Naive thymus-derived CD8-positive, alpha-beta T cell (primary cell): ENCODE data around the gene LYPD6. TPM values are rescaled to one million over a fixed set of nuclear protein-coding genes. Genes with fewer than 3 reads are reported as not detected.

Source experiments
- ATAC-seq, 2 donors: fragments of 150-1000 bp; cut with Tn5 transposase in 1 of 2; sonication (Bioruptor Pico), chemical (Tn5 transposase) in 1 of 2; 1 replicate in 1 of 2; 2 replicates in 1 of 2; pipeline ENCODE4 v1.10.0; 2021; ENCODE audit warnings: mild to moderate bottlenecking in 2 of 2, moderate library complexity in 2 of 2
- POLR2A ChIA-PET: fragments of 350-600 bp; sonication (Branson Sonifier 250); formaldehyde crosslinking; loops from one replicate; lab custom pipeline; 2021; ENCODE audit warnings: antibody characterized with exemption; lab: Charles Lee
- DNase-seq, 10 donors: peaks; one replicate each; pipeline versions ENCODE4 v3.0.0 to v3.0.0-alpha.2; 2020 to 2022
- H3K27ac Mint-ChIP-seq, 10 donors: one replicate each; pipeline ENCODE4 v1.8.0; 2020 to 2022; ENCODE audit warnings: mild to moderate bottlenecking in 10 of 10, mixed read lengths in 10 of 10, moderate library complexity in 4 of 10, inconsistent platforms in 1 of 10
- H3K27me3 Mint-ChIP-seq, 5 donors: one replicate each; pipeline ENCODE4 v1.8.0; 2021 to 2022; ENCODE audit warnings: mixed read lengths in 5 of 5
- H3K36me3 Mint-ChIP-seq, 3 donors: one replicate each; pipeline ENCODE4 v1.8.0; 2020 to 2022; ENCODE audit warnings: mixed read lengths in 3 of 3, mild to moderate bottlenecking in 2 of 3, inconsistent platforms in 1 of 3
- H3K4me1 Mint-ChIP-seq, 4 donors: one replicate each; pipeline ENCODE4 v1.8.0; 2021 to 2022; ENCODE audit warnings: mixed read lengths in 4 of 4
- H3K4me3 Mint-ChIP-seq, 10 donors: one replicate each; pipeline ENCODE4 v1.8.0; 2020 to 2022; ENCODE audit warnings: mild to moderate bottlenecking in 10 of 10, mixed read lengths in 10 of 10, moderate library complexity in 6 of 10, inconsistent platforms in 1 of 10
- H3K9me3 Mint-ChIP-seq, 9 donors: one replicate each; pipeline ENCODE4 v1.8.0; 2020 to 2022; ENCODE audit warnings: mixed read lengths in 9 of 9, mild to moderate bottlenecking in 3 of 9, inconsistent platforms in 1 of 9, moderate library complexity in 1 of 9
- polyA plus RNA-seq, 3 donors: library from polyadenylated mRNA; unstranded; fragments of 300-500 nt; fragmentation: Illumina TruSeq; gene quantifications; one replicate each; pipeline ENCODE4 v1.2.3, GENCODE V29; 2021
- total RNA-seq, 8 experiments: library from RNA in 2 of 8; stranded (reverse) in 2 of 8; gene quantifications; one replicate each; pipeline ENCODE4 v1.2.3 and lab custom pipeline; 2021 to 2026

The LYPD6 gene
- total and polyA plus RNA-seq, 5 experiments from 2014 or later = not detected

GRCh38 chr2:149357058-149357457 is 26.7 kb downstream of the LYPD6 start:
- POLR2A ChIA-PET = no interaction called here
- H3K27ac Mint-ChIP-seq = no peak overlapping the region
- no peaks in the 10 kb centered on the region for H3K36me3 Mint-ChIP-seq
- no peak overlapping the region for H3K4me3 Mint-ChIP-seq
- H3K9me3 Mint-ChIP-seq = peaks cover 0 to 5% (median 0%) of the 10 kb centered on the region in 9 donors
- DNase-seq (no peak), ATAC-seq (no peak)
- H3K27me3 Mint-ChIP-seq = peaks cover 2 to 13% (median 9%) of the 10 kb centered on the region in 5 donors
- H3K4me1 Mint-ChIP-seq = peaks cover 0 to 3% (median 1%) of the 10 kb centered on the region in 4 donors

- Mint-ChIP-seq H3K4me3 (no peak overlapping the region), H3K9me3 (peaks cover 0 to 5% (median 0%) of the 10 kb centered on the region in 9 donors), H3K36me3 (no peaks in the 10 kb centered on the region), H3K27me3 (peaks cover 4 to 19% (median 9%) of the 10 kb centered on the region in 5 donors), H3K27ac (no peak overlapping the region), H3K4me1 (peaks cover 0 to 3% (median 1%) of the 10 kb centered on the region in 4 donors)
- no peak for ATAC-seq
- POLR2A ChIA-PET = no interaction called here
- DNase-seq = no peak
Observed at GRCh38 chr2:149360106-149360505, 29.7 kb downstream of the LYPD6 start.

- ATAC-seq = no peak
- H3K36me3 Mint-ChIP-seq = no peaks in the 10 kb centered on the region
- peaks cover 0 to 5% (median 0%) of the 10 kb centered on the region in 9 donors for H3K9me3 Mint-ChIP-seq
- POLR2A ChIA-PET = no interaction called here
- H3K4me3 Mint-ChIP-seq = no peak overlapping the region
- H3K27me3 Mint-ChIP-seq = peaks cover 7 to 42% (median 21%) of the 10 kb centered on the region in 5 donors
- DNase-seq = no peak
- H3K27ac Mint-ChIP-seq = no peak overlapping the region
- H3K4me1 Mint-ChIP-seq = peaks cover 0 to 3% (median 2%) of the 10 kb centered on the region in 4 donors
Observed at GRCh38 chr2:149363958-149364357, 33.6 kb downstream of the LYPD6 start.

- H3K27me3 Mint-ChIP-seq = peaks cover 12 to 51% (median 23%) of the 10 kb centered on the region in 5 donors
- H3K9me3 Mint-ChIP-seq = peaks cover 0 to 6% (median 0%) of the 10 kb centered on the region in 9 donors
- no peak for ATAC-seq
- H3K4me3 Mint-ChIP-seq = no peak overlapping the region
- no peak overlapping the region for H3K27ac Mint-ChIP-seq
- DNase-seq = no peak
- POLR2A ChIA-PET = no interaction called here
- H3K4me1 Mint-ChIP-seq = peaks cover 0 to 1% (median 0%) of the 10 kb centered on the region in 4 donors
- no peaks in the 10 kb centered on the region for H3K36me3 Mint-ChIP-seq
Observed at GRCh38 chr2:149364839-149365238, 34.5 kb downstream of the LYPD6 start.

- Mint-ChIP-seq H3K27ac (no peak overlapping the region), H3K4me1 (peaks cover 0 to 1% (median 0%) of the 10 kb centered on the region in 4 donors), H3K9me3 (peaks cover 0 to 6% (median 0%) of the 10 kb centered on the region in 9 donors), H3K4me3 (no peak overlapping the region), H3K36me3 (no peaks in the 10 kb centered on the region), H3K27me3 (peaks cover 8 to 52% (median 23%) of the 10 kb centered on the region in 5 donors)
- no peak for ATAC-seq
- no peak for DNase-seq
- POLR2A ChIA-PET = no interaction called here
Observed at GRCh38 chr2:149365931-149366583, 35.7 kb downstream of the LYPD6 start.

GRCh38 chr2:149370061-149370775 is 39.8 kb downstream of the LYPD6 start:
- Mint-ChIP-seq H3K4me3 (no peak overlapping the region), H3K4me1 (peaks cover 0 to 3% (median 0%) of the 10 kb centered on the region in 4 donors), H3K9me3 (peaks cover 0 to 6% (median 0%) of the 10 kb centered on the region in 9 donors), H3K36me3 (no peaks in the 10 kb centered on the region), H3K27ac (no peak overlapping the region), H3K27me3 (peaks cover 8 to 33% (median 24%) of the 10 kb centered on the region in 5 donors)
- POLR2A ChIA-PET = no interaction called here
- DNase-seq = no peak
- no peak for ATAC-seq

GRCh38 chr2:149371476-149371875 is 41.1 kb downstream of the LYPD6 start:
- H3K27ac Mint-ChIP-seq = no peak overlapping the region
- no peak for ATAC-seq
- H3K27me3 Mint-ChIP-seq = peaks cover 10 to 33% (median 22%) of the 10 kb centered on the region in 5 donors
- no peak overlapping the region for H3K4me3 Mint-ChIP-seq
- DNase-seq = no peak
- POLR2A ChIA-PET = no interaction called here
- H3K36me3 Mint-ChIP-seq = no peaks in the 10 kb centered on the region
- H3K9me3 Mint-ChIP-seq = peaks cover 0 to 6% (median 0%) of the 10 kb centered on the region in 9 donors
- peaks cover 0 to 1% (median 0%) of the 10 kb centered on the region in 4 donors for H3K4me1 Mint-ChIP-seq

GRCh38 chr2:149375801-149376361 is 45.5 kb downstream of the LYPD6 start:
- H3K27me3 Mint-ChIP-seq = peaks cover 0 to 18% (median 6%) of the 10 kb centered on the region in 5 donors
- ATAC-seq = no peak
- no peak overlapping the region for H3K4me3 Mint-ChIP-seq
- no peak overlapping the region for H3K27ac Mint-ChIP-seq
- H3K36me3 Mint-ChIP-seq = no peaks in the 10 kb centered on the region
- DNase-seq = no peak
- no peaks in the 10 kb centered on the region for H3K9me3 Mint-ChIP-seq
- peaks cover 0 to 1% (median 0%) of the 10 kb centered on the region in 4 donors for H3K4me1 Mint-ChIP-seq
- POLR2A ChIA-PET = no interaction called here

GRCh38 chr2:149380205-149380604 is 49.8 kb downstream of the LYPD6 start:
- H3K27ac Mint-ChIP-seq = no peak overlapping the region
- ATAC-seq = no peak

GRCh38 chr2:149383340-149383739 is 53.0 kb downstream of the LYPD6 start:
- no peaks in the 10 kb centered on the region for H3K36me3 Mint-ChIP-seq
- DNase-seq = no peak
- POLR2A ChIA-PET = no interaction called here
- H3K9me3 Mint-ChIP-seq = peaks cover 0 to 2% (median 0%) of the 10 kb centered on the region in 9 donors
- H3K27me3 Mint-ChIP-seq = peaks cover 1 to 18% (median 10%) of the 10 kb centered on the region in 5 donors
- H3K4me3 Mint-ChIP-seq = no peak overlapping the region
- no peak overlapping the region for H3K27ac Mint-ChIP-seq
- ATAC-seq = no peak
- H3K4me1 Mint-ChIP-seq = no peaks in the 10 kb centered on the region

More at GRCh38 chr2:149380205-149380604, 49.8 kb downstream of the LYPD6 start:
- no peaks in the 10 kb centered on the region for H3K9me3 Mint-ChIP-seq
- no peak overlapping the region for H3K4me3 Mint-ChIP-seq
- no peaks in the 10 kb centered on the region for H3K36me3 Mint-ChIP-seq
- H3K27me3 Mint-ChIP-seq = peaks cover 2 to 15% (median 8%) of the 10 kb centered on the region in 5 donors
- H3K4me1 Mint-ChIP-seq = no peaks in the 10 kb centered on the region
- POLR2A ChIA-PET = no interaction called here
- no peak for DNase-seq

- no peak for DNase-seq
- Mint-ChIP-seq H3K27me3 (peaks cover 1 to 13% (median 7%) of the 10 kb centered on the region in 5 donors), H3K4me1 (no peaks in the 10 kb centered on the region), H3K27ac (no peak overlapping the region), H3K36me3 (no peaks in the 10 kb centered on the region), H3K4me3 (no peak overlapping the region), H3K9me3 (peaks cover 0 to 2% (median 0%) of the 10 kb centered on the region in 9 donors)
- no peak for ATAC-seq
- POLR2A ChIA-PET = no interaction called here
Observed at GRCh38 chr2:149385350-149385749, 55.0 kb downstream of the LYPD6 start.

- no peak overlapping the region for H3K27ac Mint-ChIP-seq
- peaks cover 0 to 2% (median 0%) of the 10 kb centered on the region in 9 donors for H3K9me3 Mint-ChIP-seq
- H3K4me1 Mint-ChIP-seq = no peaks in the 10 kb centered on the region
- peaks cover 3 to 18% (median 7%) of the 10 kb centered on the region in 5 donors for H3K27me3 Mint-ChIP-seq
- ATAC-seq (no peak), DNase-seq (no peak)
- POLR2A ChIA-PET = no interaction called here
- H3K4me3 Mint-ChIP-seq = no peak overlapping the region
- no peaks in the 10 kb centered on the region for H3K36me3 Mint-ChIP-seq
Observed at GRCh38 chr2:149387411-149387810, 57.0 kb downstream of the LYPD6 start.
